ENCODE measurements around the gene OR4P4. TPM values are rescaled to one million over a fixed set of nuclear protein-coding genes. Genes with fewer than 3 reads are reported as not detected.

The OR4P4 gene
- total RNA-seq, result not detected in 2 replicates

- no peak for FAIRE-seq
- no peaks in the 10 kb centered on the region for H3K36me3 ChIP-seq (ENCODE audit: control insufficient read depth, insufficient read depth, low read length)
- H3K27me3 ChIP-seq (ENCODE audit: control insufficient read depth, insufficient read depth, low read length), result no peaks in the 10 kb centered on the region
- no peak for TF ChIP-seq CTCF (IDR thresholded peaks at IDR 0.05; ENCODE audit: insufficient read depth, low read length, severe bottlenecking)
- no peak for DNase-seq (ENCODE audit: low read depth)
- H3K4me3 ChIP-seq (ENCODE audit: low read depth, low read length), result no peak within 1 kb of the TSS
Measured at GRCh38 chr11:55634813-55635212, at the start of gene OR4P4. Gene OR4P4 (plus strand): TSS chr11:55635113.

GRCh38 chr11:55607545-55607944 lies 27.4 kb upstream of the OR4P4 start, which contains the start of gene OR4C11:
Gene OR4C11 (minus strand): TSS chr11:55607645. CDS start chr11:55604373, 3,272 bp downstream.
- Histone ChIP-seq H3K4me3 (ENCODE audit: low read depth, low read length) (no peak within 1 kb of the TSS), H3K36me3 (ENCODE audit: control insufficient read depth, insufficient read depth, low read length) (no peaks in the 10 kb centered on the region), H3K27me3 (ENCODE audit: control insufficient read depth, insufficient read depth, low read length) (no peaks in the 10 kb centered on the region)
- FAIRE-seq, result no peak
- no peak for DNase-seq (ENCODE audit: low read depth)
- TF ChIP-seq CTCF (IDR thresholded peaks at IDR 0.05; ENCODE audit: insufficient read depth, low read length, severe bottlenecking), result no peak

- FAIRE-seq, result no peak
- no peaks in the 10 kb centered on the region for H3K27me3 ChIP-seq (ENCODE audit: control insufficient read depth, insufficient read depth, low read length)
- DNase-seq (ENCODE audit: low read depth), result peak; percentile 5
- H3K36me3 ChIP-seq (ENCODE audit: control insufficient read depth, insufficient read depth, low read length), result no peaks in the 10 kb centered on the region
- no peak for TF ChIP-seq CTCF (IDR thresholded peaks at IDR 0.05; ENCODE audit: insufficient read depth, low read length, severe bottlenecking)
- no peak overlapping the region for H3K4me3 ChIP-seq (ENCODE audit: low read depth, low read length)
Measured at GRCh38 chr11:55624531-55624930, 10.4 kb upstream of the OR4P4 start.

- FAIRE-seq, result no peak
- TF ChIP-seq CTCF (IDR thresholded peaks at IDR 0.05; ENCODE audit: insufficient read depth, low read length, severe bottlenecking), result no peak
- no peak for DNase-seq (ENCODE audit: low read depth)
- H3K36me3 ChIP-seq (ENCODE audit: control insufficient read depth, insufficient read depth, low read length), result no peaks in the 10 kb centered on the region
- no peaks in the 10 kb centered on the region for H3K27me3 ChIP-seq (ENCODE audit: control insufficient read depth, insufficient read depth, low read length)
- no peak within 1 kb of the TSS for H3K4me3 ChIP-seq (ENCODE audit: low read depth, low read length)
Measured at GRCh38 chr11:55648027-55648426, 13.1 kb downstream of the OR4P4 start, which contains the start of gene OR4S2. Gene OR4S2 (plus strand): TSS chr11:55648327. CDS start chr11:55650904, 2,577 bp downstream.

GRCh38 chr11:55652560-55652959 lies 17.6 kb downstream of the OR4P4 start:
- H3K36me3 ChIP-seq (ENCODE audit: control insufficient read depth, insufficient read depth, low read length), result no peaks in the 10 kb centered on the region
- FAIRE-seq, result no peak
- DNase-seq (ENCODE audit: low read depth), result no peak

More at GRCh38 chr11:55652560-55652959, 17.6 kb downstream of the OR4P4 start:
- Histone ChIP-seq H3K4me3 (ENCODE audit: low read depth, low read length) (no peak overlapping the region), H3K27me3 (ENCODE audit: control insufficient read depth, insufficient read depth, low read length) (no peaks in the 10 kb centered on the region)
- TF ChIP-seq CTCF (IDR thresholded peaks at IDR 0.05; ENCODE audit: insufficient read depth, low read length, severe bottlenecking), result no peak
